ENCODE results near the gene FIGNL2.

GRCh38 chr12:51792417-51792816 lies 56.1 kb downstream of the FIGNL2 start:
- no peak for TF ChIP-seq CTCF (conservative IDR thresholded peaks at IDR 0.05 in 1 of 2, IDR thresholded peaks at IDR 0.05 in 1 of 2; ENCODE audit: low read depth in 1 of 2, low read length in 2 of 2)
- TF ChIP-seq EZH2 (IDR thresholded peaks at IDR 0.05; ENCODE audit: low read length, missing control alignments) = no peak
